SU-DHL-6 (cell line): ENCODE data around the gene BBS4.

Source experiments
- H2AFZ ChIP-seq: fragments of 200-600 bp; sonication (generic); 2 replicates; pipeline ENCODE4 v1.6.1; 2014; ENCODE audit warnings: low read depth, mild to moderate bottlenecking, moderate library complexity, mixed read lengths, antibody characterized with exemption, low read length; ENCODE audit not compliant: severe bottlenecking
- H3F3A ChIP-seq: fragments of 200-600 bp; shearing (Covaris generic); 2 replicates; pipeline ENCODE4 v1.6.0; 2016; ENCODE audit warnings: antibody characterized with exemption, mild to moderate bottlenecking; ENCODE audit not compliant: insufficient read depth
- H3K27ac ChIP-seq: fragments of 200-600 bp; sonication (generic); 2 replicates; pipeline ENCODE4 v1.5.1; 2016; ENCODE audit warnings: low read depth, mild to moderate bottlenecking, low read length, moderate library complexity, mixed read lengths
- H3K27me3 ChIP-seq: fragments of 200-600 bp; sonication (generic), shearing (Covaris generic); 2 replicates; pipeline ENCODE4 v1.6.0; 2014; ENCODE audit warnings: mild to moderate bottlenecking, low read length
- H3K36me3 ChIP-seq: fragments of 200-600 bp; sonication (generic); 2 replicates; pipeline ENCODE4 v1.6.1; 2014; ENCODE audit warnings: mild to moderate bottlenecking, low read length, mixed read lengths
- H3K4me2 ChIP-seq: fragments of 300-600, 200-600 bp; shearing (Covaris generic), sonication (generic); 2 replicates; pipeline ENCODE4 v1.6.0; 2014; ENCODE audit warnings: low read length, low read depth, mild to moderate bottlenecking; ENCODE audit not compliant: poor library complexity, severe bottlenecking
- H3K4me3 ChIP-seq: fragments of 200-600 bp; sonication (generic); 2 replicates; pipeline ENCODE4 v1.5.1; 2014; ENCODE audit warnings: antibody characterized with exemption, low read length, mild to moderate bottlenecking, mixed read lengths; ENCODE audit not compliant: insufficient read depth, poor library complexity, severe bottlenecking
- H3K79me2 ChIP-seq: fragments of 200-600 bp; sonication (generic); 2 replicates; pipeline ENCODE4 v1.6.1; 2014; ENCODE audit warnings: mild to moderate bottlenecking, low read length, moderate library complexity; ENCODE audit not compliant: insufficient read depth
- H3K9ac ChIP-seq: fragments of 200-600 bp; sonication (generic); 2 replicates; pipeline ENCODE4 v1.7.0; 2014; ENCODE audit warnings: mild to moderate bottlenecking, low read length
- H3K9me2 ChIP-seq: fragments of 200-600 bp; sonication (generic); replicated peaks from 2 replicates; pipeline ENCODE4 v1.6.1; 2014; ENCODE audit warnings: low read length; ENCODE audit not compliant: insufficient read depth
- H3K9me3 ChIP-seq: fragments of 200-600 bp; sonication (generic); 2 replicates; pipeline ENCODE4 v1.6.1; 2014; ENCODE audit warnings: low read length, mixed read lengths; ENCODE audit not compliant: insufficient read depth
- H4K20me1 ChIP-seq: fragments of 200-600 bp; sonication (generic); 2 replicates; pipeline ENCODE4 v1.6.1; 2014; ENCODE audit warnings: low read depth, mild to moderate bottlenecking, antibody characterized with exemption, low read length, moderate library complexity, mixed read lengths
- EZH2phosphoT487 ChIP-seq: fragments of 200-600 bp; sonication (generic), shearing (Covaris generic); conservative IDR thresholded peaks from 2 replicates; pipeline ENCODE4 v1.6.1; 2018; ENCODE audit warnings: mild to moderate bottlenecking, antibody characterized with exemption, low read length, moderate library complexity, mixed read lengths
- TF ChIP-seq, protein P1 (sequence below): fragments of 200-600 bp; sonication (generic); IDR thresholded peaks from one replicate; pipeline ENCODE4 v1.5.1; 2017; ENCODE audit warnings: antibody characterized with exemption, mild to moderate bottlenecking, low read length, moderate library complexity; ENCODE audit not compliant: insufficient read depth, poor library complexity, severe bottlenecking

The BBS4 gene

GRCh38 chr15:72737061-72737460 lies 51.1 kb downstream of the BBS4 start:
- H3K79me2 ChIP-seq: no peaks in the 10 kb centered on the region
- peaks cover 7% of the 10 kb centered on the region; the same call in 1 of the 2 replicates for H3K36me3 ChIP-seq
- H3K4me2 ChIP-seq: no peak overlapping the region
- H3F3A ChIP-seq: no peaks in the 10 kb centered on the region
- no peak overlapping the region for H3K4me3 ChIP-seq
- no peaks in the 10 kb centered on the region for H4K20me1 ChIP-seq
- H3K9ac ChIP-seq: no peak overlapping the region
- no peaks in the 10 kb centered on the region for H3K27me3 ChIP-seq
- no peaks in the 10 kb centered on the region for H3K9me3 ChIP-seq
- no peaks in the 10 kb centered on the region for H3K9me2 ChIP-seq
- H2AFZ ChIP-seq: no peak overlapping the region
- H3K27ac ChIP-seq: no peak overlapping the region
- TF ChIP-seq, protein P1, sequence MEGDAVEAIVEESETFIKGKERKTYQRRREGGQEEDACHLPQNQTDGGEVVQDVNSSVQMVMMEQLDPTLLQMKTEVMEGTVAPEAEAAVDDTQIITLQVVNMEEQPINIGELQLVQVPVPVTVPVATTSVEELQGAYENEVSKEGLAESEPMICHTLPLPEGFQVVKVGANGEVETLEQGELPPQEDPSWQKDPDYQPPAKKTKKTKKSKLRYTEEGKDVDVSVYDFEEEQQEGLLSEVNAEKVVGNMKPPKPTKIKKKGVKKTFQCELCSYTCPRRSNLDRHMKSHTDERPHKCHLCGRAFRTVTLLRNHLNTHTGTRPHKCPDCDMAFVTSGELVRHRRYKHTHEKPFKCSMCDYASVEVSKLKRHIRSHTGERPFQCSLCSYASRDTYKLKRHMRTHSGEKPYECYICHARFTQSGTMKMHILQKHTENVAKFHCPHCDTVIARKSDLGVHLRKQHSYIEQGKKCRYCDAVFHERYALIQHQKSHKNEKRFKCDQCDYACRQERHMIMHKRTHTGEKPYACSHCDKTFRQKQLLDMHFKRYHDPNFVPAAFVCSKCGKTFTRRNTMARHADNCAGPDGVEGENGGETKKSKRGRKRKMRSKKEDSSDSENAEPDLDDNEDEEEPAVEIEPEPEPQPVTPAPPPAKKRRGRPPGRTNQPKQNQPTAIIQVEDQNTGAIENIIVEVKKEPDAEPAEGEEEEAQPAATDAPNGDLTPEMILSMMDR: no peak
- TF ChIP-seq EZH2phosphoT487: no peak

DNA sequence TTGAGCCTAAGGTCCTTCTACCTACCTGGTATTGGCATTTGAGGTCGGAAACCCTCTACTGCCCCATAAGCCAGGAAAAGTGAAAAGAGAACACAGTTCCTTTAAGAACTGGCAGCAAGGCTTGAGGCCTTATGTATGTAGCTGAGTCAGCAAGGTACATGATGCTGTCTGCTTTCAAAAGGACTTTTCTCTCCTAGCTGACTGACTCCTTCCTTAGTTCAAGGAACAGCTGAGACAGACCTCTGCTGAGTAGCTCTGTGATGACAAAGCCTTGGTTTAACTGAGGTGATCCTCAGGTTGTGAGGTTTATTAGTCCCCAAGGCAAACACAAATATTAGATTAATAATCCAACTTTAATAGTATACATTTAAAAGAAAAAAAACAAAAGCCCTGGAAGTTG lies 51.7 kb downstream of the BBS4 start:
- no peak for TF ChIP-seq EZH2phosphoT487
- TF ChIP-seq, protein P1: no peak
- H3K27me3 ChIP-seq: no peaks in the 10 kb centered on the region
- no peak overlapping the region for H2AFZ ChIP-seq
- no peak overlapping the region for H3K27ac ChIP-seq
- H3K9me2 ChIP-seq: no peaks in the 10 kb centered on the region
- H3K36me3 ChIP-seq: peaks cover 7% of the 10 kb centered on the region; the same call in 1 of the 2 replicates
- H3K4me2 ChIP-seq: no peak overlapping the region
- no peaks in the 10 kb centered on the region for H3K79me2 ChIP-seq
- H3K9ac ChIP-seq: no peak overlapping the region
- no peaks in the 10 kb centered on the region for H3K9me3 ChIP-seq
- no peak overlapping the region for H3K4me3 ChIP-seq
- H3F3A ChIP-seq: peaks cover 2% of the 10 kb centered on the region; the same call in 1 of the 2 replicates
- no peaks in the 10 kb centered on the region for H4K20me1 ChIP-seq

- no peaks in the 10 kb centered on the region for H4K20me1 ChIP-seq
- peak overlapping the region; percentile 74 for H3K4me2 ChIP-seq
These were observed 54.2 kb downstream of the BBS4 start for GRCh38 chr15:72740219-72740618.

More at GRCh38 chr15:72740219-72740618, 54.2 kb downstream of the BBS4 start:
- Histone ChIP-seq H3F3A (peaks cover 4% of the 10 kb centered on the region; the same call in 1 of the 2 replicates), H2AFZ (no peak overlapping the region), H3K9ac (peak overlapping the region; percentile 9; the same call in 1 of the 2 replicates), H3K9me3 (no peaks in the 10 kb centered on the region), H3K4me3 (peak overlapping the region; percentile 10), H3K36me3 (peaks cover 7% of the 10 kb centered on the region; the same call in 1 of the 2 replicates), H3K9me2 (no peaks in the 10 kb centered on the region), H3K79me2 (no peaks in the 10 kb centered on the region), H3K27me3 (no peaks in the 10 kb centered on the region), H3K27ac (peak overlapping the region; percentile 62)
- no peak for TF ChIP-seq EZH2phosphoT487
- TF ChIP-seq, protein P1: no peak
